Transverse colon (tissue), 4 donors: ENCODE measurements around the gene S100A3.

ENCODE experiments used
- CTCF ChIP-seq, 5 experiments: fragments of 200-600 bp in 3 of 5; fragments of 450-650 bp in 2 of 5; sonication (generic) in 3 of 5; IDR thresholded peaks; 1 replicate in 2 of 5; 2 replicates in 3 of 5; pipeline ENCODE4 v1.5.1; 2016 to 2017; ENCODE audit warnings: antibody characterized with exemption in 5 of 5, inconsistent platforms in 3 of 5, mild to moderate bottlenecking in 2 of 5, moderate library complexity in 1 of 5
- POLR2AphosphoS5 ChIP-seq, 3 donors: sonication (generic); formaldehyde crosslinking; IDR thresholded peaks; one replicate each; pipeline ENCODE4 v1.6.1; 2016; ENCODE audit warnings: antibody characterized with exemption in 3 of 3

- TF ChIP-seq CTCF (IDR thresholded peaks at IDR 0.05) = no peak
- no peak for TF ChIP-seq POLR2AphosphoS5 (IDR thresholded peaks at IDR 0.05)
These were observed 1.3 kb upstream of the S100A3 start for GRCh38 chr1:153550398-153550758.
